ENCODE data around the gene SLC31A1. TPM values are rescaled to one million over a fixed set of nuclear protein-coding genes. Genes with fewer than 3 reads are reported as not detected.

Gene SLC31A1
- polyA plus RNA-seq, 1 donor (not counting 4 experiments of a cell fraction or from before 2014, with no cell fraction given), result 20.3 TPM

- Histone ChIP-seq H2AFZ (ENCODE audit: control insufficient read depth, low read length) (no peak overlapping the region), H3K79me2 (ENCODE audit: control insufficient read depth, insufficient read depth, low read length) (peaks cover 22% of the 10 kb centered on the region), H3K27ac (ENCODE audit: control insufficient read depth, insufficient read depth, low read length) (no peak overlapping the region), H3K9me1 (ENCODE audit: control insufficient read depth, extremely low read depth, insufficient read depth, low read length) (no peaks in the 10 kb centered on the region), H3K9ac (ENCODE audit: control insufficient read depth, extremely low read depth, insufficient read depth, low read length) (no peak overlapping the region), H3K27me3 (ENCODE audit: control insufficient read depth, extremely low read depth, insufficient read depth, low read length) (no peaks in the 10 kb centered on the region), H3K4me3 (ENCODE audit: control insufficient read depth in 2 of 3, extremely low read depth in 1 of 3, insufficient read depth in 2 of 3, low read depth in 1 of 3, low read length in 3 of 3) (no peak overlapping the region), H3K36me3 (ENCODE audit: control insufficient read depth in 2 of 2, extremely low read depth in 1 of 2, insufficient read depth in 2 of 2, low read length in 2 of 2) (peaks cover 5 to 10% of the 10 kb centered on the region in 2 experiments), H3K4me1 (ENCODE audit: control insufficient read depth, extremely low read depth, insufficient read depth, low read length) (no peaks in the 10 kb centered on the region), H3K4me2 (ENCODE audit: control insufficient read depth, extremely low read depth, insufficient read depth, low read depth, low read length) (no peak overlapping the region), H4K20me1 (ENCODE audit: control insufficient read depth, extremely low read depth, insufficient read depth, low read length) (no peaks in the 10 kb centered on the region), H3K9me3 (ENCODE audit: control insufficient read depth, low read depth, low read length) (no peaks in the 10 kb centered on the region)
- TF ChIP-seq CTCF (optimal IDR thresholded peaks at IDR 0.05 in 1 of 3, IDR thresholded peaks at IDR 0.05 in 1 of 3, conservative IDR thresholded peaks at IDR 0.05 in 1 of 3; ENCODE audit: extremely low read depth in 1 of 3, insufficient read depth in 2 of 3, low read length in 3 of 3) (no peak), EZH2 (IDR thresholded peaks at IDR 0.05; ENCODE audit: low read length) (no peak)
- dilution Hi-C loops (cut with MboI; ENCODE audit: extremely low pct_ligation_motif_present, low sequenced_read_pairs), result no loop called here
- DNase-seq (ENCODE audit: low read depth, low spot score), result no peak
- no peak for FAIRE-seq
Measured at GRCh38 chr9:113210815-113211214, 10.5 kb upstream of the SLC31A1 start.

- Histone ChIP-seq H3K36me3 (ENCODE audit: control insufficient read depth in 2 of 2, extremely low read depth in 1 of 2, insufficient read depth in 2 of 2, low read length in 2 of 2) (peaks cover 0 to 3% of the 10 kb centered on the region in 2 experiments), H3K27me3 (ENCODE audit: control insufficient read depth, extremely low read depth, insufficient read depth, low read length) (no peaks in the 10 kb centered on the region), H4K20me1 (ENCODE audit: control insufficient read depth, extremely low read depth, insufficient read depth, low read length) (no peaks in the 10 kb centered on the region), H3K4me3 (ENCODE audit: control insufficient read depth in 2 of 3, extremely low read depth in 1 of 3, insufficient read depth in 2 of 3, low read depth in 1 of 3, low read length in 3 of 3) (no peak overlapping the region), H3K9me1 (ENCODE audit: control insufficient read depth, extremely low read depth, insufficient read depth, low read length) (no peaks in the 10 kb centered on the region), H3K4me2 (ENCODE audit: control insufficient read depth, extremely low read depth, insufficient read depth, low read depth, low read length) (no peak overlapping the region), H3K4me1 (ENCODE audit: control insufficient read depth, extremely low read depth, insufficient read depth, low read length) (peaks cover 14% of the 10 kb centered on the region), H3K9ac (ENCODE audit: control insufficient read depth, extremely low read depth, insufficient read depth, low read length) (no peak overlapping the region), H3K27ac (ENCODE audit: control insufficient read depth, insufficient read depth, low read length) (no peak overlapping the region), H2AFZ (ENCODE audit: control insufficient read depth, low read length) (no peak overlapping the region), H3K79me2 (ENCODE audit: control insufficient read depth, insufficient read depth, low read length) (peaks cover 61% of the 10 kb centered on the region), H3K9me3 (ENCODE audit: control insufficient read depth, low read depth, low read length) (no peaks in the 10 kb centered on the region)
- FAIRE-seq, result no peak
- dilution Hi-C loops (cut with MboI; ENCODE audit: extremely low pct_ligation_motif_present, low sequenced_read_pairs), result no loop called here
- TF ChIP-seq CTCF (optimal IDR thresholded peaks at IDR 0.05 in 1 of 3, IDR thresholded peaks at IDR 0.05 in 1 of 3, conservative IDR thresholded peaks at IDR 0.05 in 1 of 3; ENCODE audit: extremely low read depth in 1 of 3, insufficient read depth in 2 of 3, low read length in 3 of 3) (no peak), EZH2 (IDR thresholded peaks at IDR 0.05; ENCODE audit: low read length) (no peak)
- peak; percentile 32 for DNase-seq (ENCODE audit: low read depth, low spot score)
Measured at GRCh38 chr9:113215132-113215531, 6.2 kb upstream of the SLC31A1 start.

Measured in keratinocyte (primary cell).